Measurements from ENCODE around the gene KCNK7.

KCNK7 gene

GRCh38 chr11:65565624-65566453 is 29.8 kb downstream of the KCNK7 start:
- TF ChIP-seq REST (IDR thresholded peaks at IDR 0.05; ENCODE audit: insufficient read depth in 1 of 2, low read depth in 2 of 2, low read length in 2 of 2), result no peak
- no peak for TF ChIP-seq SIN3A (IDR thresholded peaks at IDR 0.05; ENCODE audit: borderline replicate concordance, insufficient read depth, low read length)
- no peak for TF ChIP-seq FOXP2 (optimal IDR thresholded peaks at IDR 0.05; ENCODE audit: borderline replicate concordance, extremely low read depth, extremely low read length, insufficient read depth)
- TF ChIP-seq POLR2AphosphoS5 (IDR thresholded peaks at IDR 0.05; ENCODE audit: low read depth, low read length), result no peak
- TF ChIP-seq TAF1 (IDR thresholded peaks at IDR 0.05; ENCODE audit: borderline replicate concordance, insufficient read depth, low read length), result no peak

GRCh38 chr11:65563601-65564000 is 32.0 kb downstream of the KCNK7 start:
- no peak for TF ChIP-seq REST (IDR thresholded peaks at IDR 0.05; ENCODE audit: insufficient read depth in 1 of 2, low read depth in 2 of 2, low read length in 2 of 2)
- TF ChIP-seq SIN3A (IDR thresholded peaks at IDR 0.05; ENCODE audit: borderline replicate concordance, insufficient read depth, low read length), result no peak
- no peak for TF ChIP-seq POLR2AphosphoS5 (IDR thresholded peaks at IDR 0.05; ENCODE audit: low read depth, low read length)
- no peak for TF ChIP-seq TAF1 (IDR thresholded peaks at IDR 0.05; ENCODE audit: borderline replicate concordance, insufficient read depth, low read length)
- no peak for TF ChIP-seq FOXP2 (optimal IDR thresholded peaks at IDR 0.05; ENCODE audit: borderline replicate concordance, extremely low read depth, extremely low read length, insufficient read depth)

GRCh38 chr11:65562788-65563187 is 32.8 kb downstream of the KCNK7 start:
- TF ChIP-seq SIN3A (IDR thresholded peaks at IDR 0.05; ENCODE audit: borderline replicate concordance, insufficient read depth, low read length) (no peak), POLR2AphosphoS5 (IDR thresholded peaks at IDR 0.05; ENCODE audit: low read depth, low read length) (no peak), TAF1 (IDR thresholded peaks at IDR 0.05; ENCODE audit: borderline replicate concordance, insufficient read depth, low read length) (no peak), REST (IDR thresholded peaks at IDR 0.05; ENCODE audit: insufficient read depth in 1 of 2, low read depth in 2 of 2, low read length in 2 of 2) (no peak), FOXP2 (optimal IDR thresholded peaks at IDR 0.05; ENCODE audit: borderline replicate concordance, extremely low read depth, extremely low read length, insufficient read depth) (no peak)

DNA sequence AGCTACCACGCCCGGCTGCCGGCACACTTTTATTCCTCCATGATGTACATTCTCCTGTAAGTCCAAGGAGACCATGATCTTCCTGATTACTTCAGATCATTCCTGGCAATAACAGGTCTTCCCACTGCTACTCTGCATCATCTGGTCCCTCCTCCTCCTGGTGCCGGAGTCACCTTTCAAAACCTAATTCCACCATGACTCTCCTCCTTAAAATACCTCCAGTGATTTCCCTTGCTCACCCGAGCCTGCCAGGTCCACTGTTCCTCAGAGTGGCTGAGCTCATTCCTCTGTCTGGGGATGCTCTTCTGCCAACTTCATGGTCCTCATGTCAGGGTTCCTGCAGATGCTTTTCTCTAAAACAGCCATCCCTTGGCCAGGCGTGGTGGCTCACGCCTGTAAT is 33.6 kb downstream of the KCNK7 start:
- no peak for TF ChIP-seq FOXP2 (optimal IDR thresholded peaks at IDR 0.05; ENCODE audit: borderline replicate concordance, extremely low read depth, extremely low read length, insufficient read depth)
- TF ChIP-seq POLR2AphosphoS5 (IDR thresholded peaks at IDR 0.05; ENCODE audit: low read depth, low read length), result no peak
- no peak for TF ChIP-seq SIN3A (IDR thresholded peaks at IDR 0.05; ENCODE audit: borderline replicate concordance, insufficient read depth, low read length)
- TF ChIP-seq TAF1 (IDR thresholded peaks at IDR 0.05; ENCODE audit: borderline replicate concordance, insufficient read depth, low read length), result no peak
- no peak for TF ChIP-seq REST (IDR thresholded peaks at IDR 0.05; ENCODE audit: insufficient read depth in 1 of 2, low read depth in 2 of 2, low read length in 2 of 2)

All from PFSK-1 (cell line).